HG03575 (cell line): Measurements from ENCODE around the gene SLITRK6.
"Not testable (repeated sequence)": the region's sequence is repeated elsewhere in the genome, so short reads cannot be mapped to it uniquely, and the experiment has no call there.

Experiments used
- ATAC-seq: cut with Tn5 transposase; IDR thresholded peaks from one replicate; pipeline ENCODE4 v1.9.1; 2021; ENCODE audit not compliant: unreplicated experiment, insufficient number of reproducible peaks, low FRiP score; ENCODE audit errors: extremely low read depth

SLITRK6 gene

DNA sequence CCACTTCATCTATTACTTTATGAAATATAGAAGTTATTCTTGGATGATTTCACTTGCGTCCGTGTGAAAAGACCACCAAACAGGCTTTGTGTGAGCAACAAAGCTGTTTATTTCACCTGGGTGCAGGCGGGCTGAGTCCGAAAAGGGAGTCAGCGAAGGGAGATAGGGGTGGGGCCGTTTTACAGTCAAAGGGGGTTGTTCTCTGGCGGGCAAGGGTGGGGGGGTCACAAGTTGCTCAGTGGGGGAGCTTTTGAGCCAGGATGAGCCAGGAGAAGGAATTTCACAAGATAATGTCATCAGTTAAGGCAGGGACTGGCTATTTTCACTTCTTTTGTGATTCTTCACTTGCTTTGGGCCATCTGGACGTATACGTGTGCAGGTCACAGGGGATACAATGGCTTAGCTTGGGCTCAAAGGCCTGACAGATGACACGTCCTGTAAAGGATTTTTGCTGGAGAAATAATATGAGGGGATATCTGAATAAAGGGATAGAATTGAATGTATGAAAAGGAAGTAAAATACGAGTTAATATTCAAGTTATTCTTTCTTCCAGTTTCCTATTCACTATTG, 55.9 kb downstream of the SLITRK6 start:
- not testable (repeated sequence) for ATAC-seq
